Measurements from ENCODE around the gene PIK3CD.

- TF ChIP-seq EP300 (conservative IDR thresholded peaks at IDR 0.05; ENCODE audit: poor library complexity, severe bottlenecking), result no peak
- TF ChIP-seq CTCF (IDR thresholded peaks at IDR 0.05; ENCODE audit: poor library complexity, severe bottlenecking), result no peak
- no peak for TF ChIP-seq RAD21 (conservative IDR thresholded peaks at IDR 0.05)
- TF ChIP-seq REST (IDR thresholded peaks at IDR 0.05; ENCODE audit: borderline replicate concordance), result no peak
- no peak for TF ChIP-seq EZH2 (IDR thresholded peaks at IDR 0.05; ENCODE audit: borderline replicate concordance, insufficient read depth, low read length, poor library complexity, severe bottlenecking)
Measured at GRCh38 chr1:9689011-9689706, 37.6 kb downstream of the PIK3CD start.
